Measurements from ENCODE around the gene TTC17. TPM values are rescaled to one million over a fixed set of nuclear protein-coding genes. Genes with fewer than 3 reads are reported as not detected.

Gene TTC17
- total RNA-seq, 4 donors from 2014 or later = 46.9 to 130 (median 78.1) TPM

GRCh38 chr11:43516316-43516850 is 157.7 kb downstream of the TTC17 start:
- Histone ChIP-seq H3K9me3 (no peaks in the 10 kb centered on the region), H3K27ac (no peak overlapping the region), H3K4me1 (no peaks in the 10 kb centered on the region), H3K36me3 (no peaks in the 10 kb centered on the region), H3K27me3 (peaks cover 33% of the 10 kb centered on the region), H3K4me3 (no peak overlapping the region)
- WGBS, 2 donors (ENCODE audit: low coverage in 1 of 2) = 20 to 43% methylated on average over 1 to 4 of the region's 8 CpGs
- TF ChIP-seq CTCF (IDR thresholded peaks at IDR 0.05) (no peak), POLR2AphosphoS5 (IDR thresholded peaks at IDR 0.05) (no peak), POLR2A (IDR thresholded peaks at IDR 0.05) (no peak), EP300 (IDR thresholded peaks at IDR 0.05) (no peak)
- no peak for ATAC-seq

- no peaks in the 10 kb centered on the region for H3K36me3 ChIP-seq
- H3K27me3 ChIP-seq = peaks cover 36% of the 10 kb centered on the region
- H3K4me1 ChIP-seq = no peaks in the 10 kb centered on the region
- H3K4me3 ChIP-seq = no peak overlapping the region
- no peak overlapping the region for H3K27ac ChIP-seq
- no peaks in the 10 kb centered on the region for H3K9me3 ChIP-seq
- no peak for ATAC-seq
- WGBS, 2 donors (ENCODE audit: low coverage in 1 of 2) = 100% methylated on average over 2 of the region's 2 CpGs
- TF ChIP-seq EP300 (IDR thresholded peaks at IDR 0.05) (no peak), CTCF (IDR thresholded peaks at IDR 0.05) (no peak), POLR2A (IDR thresholded peaks at IDR 0.05) (no peak), POLR2AphosphoS5 (IDR thresholded peaks at IDR 0.05) (no peak)
Measured at GRCh38 chr11:43517518-43517917, 158.8 kb downstream of the TTC17 start.

GRCh38 chr11:43518408-43519160 is 159.9 kb downstream of the TTC17 start:
- no peaks in the 10 kb centered on the region for H3K9me3 ChIP-seq
- H3K4me3 ChIP-seq = no peak overlapping the region
- no peaks in the 10 kb centered on the region for H3K4me1 ChIP-seq
- H3K27ac ChIP-seq = no peak overlapping the region
- no peaks in the 10 kb centered on the region for H3K36me3 ChIP-seq
- H3K27me3 ChIP-seq = peaks cover 36% of the 10 kb centered on the region
- TF ChIP-seq EP300 (IDR thresholded peaks at IDR 0.05) (no peak), POLR2AphosphoS5 (IDR thresholded peaks at IDR 0.05) (no peak), POLR2A (IDR thresholded peaks at IDR 0.05) (no peak), CTCF (IDR thresholded peaks at IDR 0.05) (no peak)
- no peak for ATAC-seq
- WGBS, 2 donors (ENCODE audit: low coverage in 1 of 2) = 72 to 77% methylated on average over 5 to 8 of the region's 9 CpGs

GRCh38 chr11:43521471-43521870 is 162.8 kb downstream of the TTC17 start:
- 92% methylated on average over 9 of the region's 15 CpGs; no CpG with 5 or more reads in 1 of the 2 donors for WGBS, 2 donors (ENCODE audit: low coverage in 1 of 2)
- Histone ChIP-seq H3K27ac (no peak overlapping the region), H3K9me3 (no peaks in the 10 kb centered on the region), H3K4me1 (no peaks in the 10 kb centered on the region), H3K27me3 (peaks cover 20% of the 10 kb centered on the region), H3K36me3 (no peaks in the 10 kb centered on the region), H3K4me3 (no peak overlapping the region)
- no peak for ATAC-seq
- no peak for TF ChIP-seq POLR2AphosphoS5 (IDR thresholded peaks at IDR 0.05)
- no peak for TF ChIP-seq CTCF (IDR thresholded peaks at IDR 0.05)

- Histone ChIP-seq H3K27ac (no peak overlapping the region), H3K4me3 (no peak overlapping the region), H3K36me3 (no peaks in the 10 kb centered on the region), H3K4me1 (no peaks in the 10 kb centered on the region), H3K9me3 (no peaks in the 10 kb centered on the region), H3K27me3 (peaks cover 16% of the 10 kb centered on the region)
- ATAC-seq = no peak
- TF ChIP-seq POLR2A (IDR thresholded peaks at IDR 0.05) = no peak
- TF ChIP-seq CTCF (IDR thresholded peaks at IDR 0.05) = no peak
- TF ChIP-seq EP300 (IDR thresholded peaks at IDR 0.05) = no peak
- no peak for TF ChIP-seq POLR2AphosphoS5 (IDR thresholded peaks at IDR 0.05)
- WGBS, 2 donors (ENCODE audit: low coverage in 1 of 2) = 71 to 73% methylated on average over 2 of the region's 2 CpGs
Measured at GRCh38 chr11:43523632-43524031, 164.9 kb downstream of the TTC17 start.
